Ishikawa (cell line): ENCODE data around the gene JOSD2.

Experiments used
- CEBPB ChIP-seq: IDR thresholded peaks from 2 replicates; pipeline ENCODE4 v1.6.1; 2012
- CREB1 ChIP-seq: IDR thresholded peaks from 2 replicates; pipeline ENCODE4 v1.6.1; 2012; ENCODE audit warnings: low read depth
- EGR1 ChIP-seq: IDR thresholded peaks from 2 replicates; pipeline ENCODE4 v1.6.1; 2012
- EP300 ChIP-seq: IDR thresholded peaks from 2 replicates; pipeline ENCODE4 v1.6.1; 2012; ENCODE audit warnings: borderline replicate concordance
- NFIC ChIP-seq: IDR thresholded peaks from 2 replicates; pipeline ENCODE4 v1.6.1; 2012
- RAD21 ChIP-seq: IDR thresholded peaks from 2 replicates; pipeline ENCODE4 v1.6.1; 2012; ENCODE audit warnings: low read depth
- TAF1 ChIP-seq: IDR thresholded peaks from 2 replicates; pipeline ENCODE4 v1.6.1; 2012; ENCODE audit warnings: low read depth, mild to moderate bottlenecking
- TCF12 ChIP-seq: IDR thresholded peaks from 2 replicates; pipeline ENCODE4 v1.6.1; 2012; ENCODE audit warnings: low read depth
- TEAD4 ChIP-seq: IDR thresholded peaks from 2 replicates; pipeline ENCODE4 v1.6.1; 2012
- TF ChIP-seq, protein P1 (sequence below): IDR thresholded peaks from 2 replicates; pipeline ENCODE4 v1.6.1; 2012

DNA sequence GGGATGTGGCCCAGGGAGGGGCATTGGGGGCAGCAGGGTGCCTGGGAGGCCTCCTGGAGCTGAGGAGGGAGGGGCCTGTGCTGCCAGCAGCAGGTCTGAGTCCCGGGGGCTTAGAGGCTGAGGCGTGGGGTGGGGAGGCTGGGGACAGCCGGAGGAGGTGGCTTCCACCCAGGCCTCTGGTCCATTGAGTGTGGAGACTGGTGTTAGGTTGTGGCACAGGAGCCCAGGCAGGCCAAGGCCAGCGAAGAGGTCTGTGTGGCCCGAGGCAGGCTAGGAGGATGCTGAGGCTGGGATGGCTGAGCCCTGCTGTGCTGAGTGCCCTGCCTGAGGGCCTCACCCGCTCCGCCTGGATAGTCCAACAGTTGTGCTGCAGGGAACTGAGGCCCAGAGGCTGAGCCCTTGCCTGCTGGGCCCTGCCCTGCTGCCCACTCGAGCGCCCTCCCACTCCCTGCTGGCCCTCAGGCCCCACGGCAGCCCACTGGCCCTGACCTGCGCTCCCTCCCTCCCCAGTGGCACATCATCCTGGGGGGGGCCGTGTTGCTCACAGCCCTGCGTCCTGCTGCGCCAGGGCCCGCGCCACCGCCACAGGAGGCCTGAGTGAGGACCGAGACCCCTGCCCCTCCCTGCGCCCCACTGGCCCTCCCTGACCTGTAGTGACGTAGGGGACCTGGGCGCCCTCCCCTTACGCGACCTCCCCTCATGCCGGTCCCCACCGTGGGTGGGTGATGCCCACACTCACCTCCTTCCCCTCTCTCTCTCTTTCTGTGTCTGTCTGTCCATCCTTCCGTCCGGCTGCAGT is 29.4 kb downstream of the JOSD2 start:
- TF ChIP-seq CREB1 = no peak
- TF ChIP-seq NFIC = no peak
- TF ChIP-seq TEAD4 = no peak
- TF ChIP-seq, protein P1, sequence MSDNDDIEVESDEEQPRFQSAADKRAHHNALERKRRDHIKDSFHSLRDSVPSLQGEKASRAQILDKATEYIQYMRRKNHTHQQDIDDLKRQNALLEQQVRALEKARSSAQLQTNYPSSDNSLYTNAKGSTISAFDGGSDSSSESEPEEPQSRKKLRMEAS = no peak
- no peak for TF ChIP-seq RAD21
- no peak for TF ChIP-seq EP300
- TF ChIP-seq TAF1 = no peak
- no peak for TF ChIP-seq CEBPB
- TF ChIP-seq TCF12 = no peak
- no peak for TF ChIP-seq EGR1
